SK-N-SH (cell line): ENCODE data around the gene ZNF577.

ENCODE experiments used
- CHD2 ChIP-seq: fragments of 150-350 bp; IDR thresholded peaks from 2 replicates; pipeline ENCODE4 v1.6.1; 2018; ENCODE audit warnings: low read length; ENCODE audit not compliant: partially characterized antibody
- FOXM1 ChIP-seq: IDR thresholded peaks from 2 replicates; pipeline ENCODE4 v1.4.0; 2012; ENCODE audit warnings: low read depth, mild to moderate bottlenecking
- GABPA ChIP-seq: IDR thresholded peaks from 2 replicates; pipeline ENCODE4 v1.4.0; 2012; ENCODE audit warnings: low read depth, mild to moderate bottlenecking
- MXI1 ChIP-seq: IDR thresholded peaks from 2 replicates; pipeline ENCODE4 v1.6.1; 2012; ENCODE audit warnings: mild to moderate bottlenecking, low read depth, low read length, improper control_type of control experiment
- NFIC ChIP-seq: IDR thresholded peaks from 2 replicates; pipeline ENCODE4 v1.4.0; 2012; ENCODE audit warnings: borderline replicate concordance
- RAD21 ChIP-seq: IDR thresholded peaks from 2 replicates; pipeline ENCODE4 v1.6.1; 2012; ENCODE audit warnings: mild to moderate bottlenecking, low read length
- RXRA ChIP-seq: IDR thresholded peaks from 2 replicates; pipeline ENCODE4 v1.4.0; 2012; ENCODE audit warnings: low read depth, mild to moderate bottlenecking, borderline replicate concordance
- TAF1 ChIP-seq: IDR thresholded peaks from 2 replicates; pipeline ENCODE4 v1.6.1; 2012; ENCODE audit warnings: low read depth, mild to moderate bottlenecking, low read length, moderate library complexity, borderline replicate concordance
- TCF12 ChIP-seq: IDR thresholded peaks from 2 replicates; pipeline ENCODE4 v1.4.0; 2012
- TF ChIP-seq, protein P1 (sequence below): fragments of 150-350 bp; IDR thresholded peaks from 2 replicates; pipeline ENCODE4 v1.6.1; 2017; ENCODE audit warnings: antibody characterized with exemption, low read length, low read depth, borderline replicate concordance
- TF ChIP-seq, protein P2 (sequence below): fragments of 200-600 bp; sonication (generic); IDR thresholded peaks from 2 replicates; pipeline ENCODE4 v1.6.1; 2017; ENCODE audit warnings: antibody characterized with exemption, mild to moderate bottlenecking, moderate library complexity

DNA sequence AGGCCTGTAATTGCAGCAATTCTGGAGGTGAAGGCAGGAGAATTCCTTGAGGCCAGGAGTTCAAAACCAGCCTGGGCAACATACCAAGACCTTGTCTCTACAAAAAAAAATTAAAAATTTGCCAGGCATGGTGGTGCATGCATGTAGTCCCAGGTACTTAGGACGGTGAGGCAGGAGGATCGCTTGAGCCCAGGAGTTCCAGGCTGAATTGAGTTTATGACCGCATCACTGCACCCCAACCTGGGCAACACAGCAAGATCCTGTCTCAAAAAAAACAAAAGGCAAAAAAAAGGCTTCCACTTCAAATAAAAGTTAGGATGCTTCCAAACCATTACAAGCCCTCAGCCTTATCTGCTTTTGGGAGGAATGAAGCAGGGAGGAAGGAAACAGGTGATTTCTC, 5.2 kb downstream of the ZNF577 start:
- TF ChIP-seq CHD2 = no peak
- TF ChIP-seq, protein P1, sequence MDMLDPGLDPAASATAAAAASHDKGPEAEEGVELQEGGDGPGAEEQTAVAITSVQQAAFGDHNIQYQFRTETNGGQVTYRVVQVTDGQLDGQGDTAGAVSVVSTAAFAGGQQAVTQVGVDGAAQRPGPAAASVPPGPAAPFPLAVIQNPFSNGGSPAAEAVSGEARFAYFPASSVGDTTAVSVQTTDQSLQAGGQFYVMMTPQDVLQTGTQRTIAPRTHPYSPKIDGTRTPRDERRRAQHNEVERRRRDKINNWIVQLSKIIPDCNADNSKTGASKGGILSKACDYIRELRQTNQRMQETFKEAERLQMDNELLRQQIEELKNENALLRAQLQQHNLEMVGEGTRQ = no peak
- no peak for TF ChIP-seq NFIC
- no peak for TF ChIP-seq TAF1
- TF ChIP-seq, protein P2, sequence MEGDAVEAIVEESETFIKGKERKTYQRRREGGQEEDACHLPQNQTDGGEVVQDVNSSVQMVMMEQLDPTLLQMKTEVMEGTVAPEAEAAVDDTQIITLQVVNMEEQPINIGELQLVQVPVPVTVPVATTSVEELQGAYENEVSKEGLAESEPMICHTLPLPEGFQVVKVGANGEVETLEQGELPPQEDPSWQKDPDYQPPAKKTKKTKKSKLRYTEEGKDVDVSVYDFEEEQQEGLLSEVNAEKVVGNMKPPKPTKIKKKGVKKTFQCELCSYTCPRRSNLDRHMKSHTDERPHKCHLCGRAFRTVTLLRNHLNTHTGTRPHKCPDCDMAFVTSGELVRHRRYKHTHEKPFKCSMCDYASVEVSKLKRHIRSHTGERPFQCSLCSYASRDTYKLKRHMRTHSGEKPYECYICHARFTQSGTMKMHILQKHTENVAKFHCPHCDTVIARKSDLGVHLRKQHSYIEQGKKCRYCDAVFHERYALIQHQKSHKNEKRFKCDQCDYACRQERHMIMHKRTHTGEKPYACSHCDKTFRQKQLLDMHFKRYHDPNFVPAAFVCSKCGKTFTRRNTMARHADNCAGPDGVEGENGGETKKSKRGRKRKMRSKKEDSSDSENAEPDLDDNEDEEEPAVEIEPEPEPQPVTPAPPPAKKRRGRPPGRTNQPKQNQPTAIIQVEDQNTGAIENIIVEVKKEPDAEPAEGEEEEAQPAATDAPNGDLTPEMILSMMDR = no peak
- TF ChIP-seq RXRA = no peak
- no peak for TF ChIP-seq FOXM1
- no peak for TF ChIP-seq GABPA
- no peak for TF ChIP-seq TCF12
- no peak for TF ChIP-seq RAD21
- no peak for TF ChIP-seq MXI1
